Adrenal gland (tissue), 5 donors: ENCODE data around the gene NR3C1.

Experiments used
- POLR2A ChIP-seq, 2 donors: fragments of 450-650 bp; IDR thresholded peaks; one replicate each; pipeline ENCODE4 v1.6.1; 2017; ENCODE audit warnings: antibody characterized with exemption in 2 of 2, mild to moderate bottlenecking in 2 of 2, moderate library complexity in 1 of 2
- TF ChIP-seq, protein P1 (sequence below), 6 experiments: fragments of 450-650 bp in 4 of 6; fragments of 200-600 bp in 2 of 6; sonication (generic) in 1 of 6; IDR thresholded peaks; 1 replicate in 5 of 6; 2 replicates in 1 of 6; pipeline versions ENCODE4 v1.5.1 to v1.8.0; 2016 to 2021; ENCODE audit warnings: antibody characterized with exemption in 6 of 6, mild to moderate bottlenecking in 2 of 6, moderate library complexity in 1 of 6
- donor health status: DM: no; HTN: no; CAD: no.

DNA sequence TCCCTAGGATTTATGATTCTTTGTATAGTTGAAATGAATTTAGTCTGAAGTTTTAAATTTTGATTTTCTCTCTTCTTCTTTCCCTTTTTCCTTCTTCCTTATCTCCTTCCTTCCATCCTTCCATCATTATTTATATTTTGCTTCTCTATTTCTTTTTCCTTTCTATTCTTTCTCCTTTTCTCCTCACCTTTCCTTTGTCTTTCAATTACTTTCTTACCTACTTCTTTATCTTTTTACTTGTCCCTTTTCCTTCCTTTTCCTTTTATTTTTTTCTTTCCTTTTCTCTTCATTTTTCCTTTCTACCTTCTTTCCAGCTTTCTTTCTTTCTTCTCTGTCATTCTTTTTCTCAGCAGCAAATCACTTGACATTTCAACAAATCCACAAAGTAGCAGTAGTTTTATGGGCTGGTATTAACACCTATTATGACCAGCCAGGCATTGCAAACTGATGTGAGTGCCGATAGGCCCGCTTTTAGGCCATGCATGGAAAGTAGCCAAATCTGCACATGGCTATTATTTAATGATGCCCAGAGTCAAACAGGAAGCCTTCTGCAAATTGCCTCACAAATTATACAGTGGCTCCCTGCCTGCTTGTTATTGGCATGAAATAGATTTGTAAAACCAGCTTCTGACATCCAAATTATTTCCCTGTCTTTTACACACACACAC, 37.1 kb upstream of the NR3C1 start:
- TF ChIP-seq, protein P1, sequence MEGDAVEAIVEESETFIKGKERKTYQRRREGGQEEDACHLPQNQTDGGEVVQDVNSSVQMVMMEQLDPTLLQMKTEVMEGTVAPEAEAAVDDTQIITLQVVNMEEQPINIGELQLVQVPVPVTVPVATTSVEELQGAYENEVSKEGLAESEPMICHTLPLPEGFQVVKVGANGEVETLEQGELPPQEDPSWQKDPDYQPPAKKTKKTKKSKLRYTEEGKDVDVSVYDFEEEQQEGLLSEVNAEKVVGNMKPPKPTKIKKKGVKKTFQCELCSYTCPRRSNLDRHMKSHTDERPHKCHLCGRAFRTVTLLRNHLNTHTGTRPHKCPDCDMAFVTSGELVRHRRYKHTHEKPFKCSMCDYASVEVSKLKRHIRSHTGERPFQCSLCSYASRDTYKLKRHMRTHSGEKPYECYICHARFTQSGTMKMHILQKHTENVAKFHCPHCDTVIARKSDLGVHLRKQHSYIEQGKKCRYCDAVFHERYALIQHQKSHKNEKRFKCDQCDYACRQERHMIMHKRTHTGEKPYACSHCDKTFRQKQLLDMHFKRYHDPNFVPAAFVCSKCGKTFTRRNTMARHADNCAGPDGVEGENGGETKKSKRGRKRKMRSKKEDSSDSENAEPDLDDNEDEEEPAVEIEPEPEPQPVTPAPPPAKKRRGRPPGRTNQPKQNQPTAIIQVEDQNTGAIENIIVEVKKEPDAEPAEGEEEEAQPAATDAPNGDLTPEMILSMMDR (IDR thresholded peaks at IDR 0.05): no peak
- no peak for TF ChIP-seq POLR2A (IDR thresholded peaks at IDR 0.05)
